ENCODE measurements around the gene RASSF9.

RASSF9 gene

DNA sequence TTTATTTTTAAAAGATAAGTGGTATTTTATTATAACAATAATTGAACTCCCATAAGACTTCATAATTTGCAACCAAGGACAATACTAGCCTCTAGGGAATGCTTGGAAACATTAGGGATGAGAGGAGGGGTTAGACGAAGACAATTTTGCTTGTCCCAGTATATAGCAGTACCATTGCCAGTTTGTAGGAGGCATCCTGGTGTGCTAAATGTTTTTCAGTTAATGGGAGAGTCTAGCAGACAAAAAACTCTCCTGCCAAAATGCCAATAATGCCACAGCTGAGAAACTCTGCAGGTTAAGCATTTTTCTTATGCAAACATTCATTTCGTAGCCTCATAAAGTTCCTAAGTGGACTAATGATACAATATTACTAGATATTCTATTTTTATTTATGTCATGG lies 38.1 kb downstream of the RASSF9 start:
- Mint-ChIP-seq H3K36me3 (no peaks in the 10 kb centered on the region), H3K27ac (no peak overlapping the region), H3K9me3 (peaks cover 4% of the 10 kb centered on the region), H3K4me1 (no peaks in the 10 kb centered on the region), H3K4me3 (no peak overlapping the region)
- DNase-seq (ENCODE audit: low spot score in 2 of 2) (no peak), ATAC-seq (no peak)

DNA sequence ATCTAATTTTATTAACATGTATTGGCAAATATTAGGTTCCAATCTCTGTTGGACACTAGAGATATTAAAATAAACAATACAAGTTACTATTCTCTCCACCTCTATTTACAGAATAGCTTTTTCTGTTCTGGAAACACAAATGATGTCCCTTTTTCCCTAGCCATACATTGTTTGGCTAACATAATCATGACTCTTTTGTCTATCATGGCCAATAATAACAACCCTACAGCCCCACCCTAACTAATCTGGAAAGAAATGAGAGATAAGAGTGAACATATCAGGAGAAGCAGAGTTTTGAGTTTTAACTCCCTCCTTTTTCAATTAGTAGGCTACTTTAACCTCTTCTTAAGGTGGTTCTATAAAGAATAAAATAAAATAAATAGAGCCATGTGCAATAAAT lies 40.2 kb downstream of the RASSF9 start:
- ATAC-seq (no peak), DNase-seq (ENCODE audit: low spot score in 2 of 2) (no peak)
- no peak overlapping the region for H3K4me3 Mint-ChIP-seq
- no peaks in the 10 kb centered on the region for H3K36me3 Mint-ChIP-seq
- H3K9me3 Mint-ChIP-seq, result peaks cover 2% of the 10 kb centered on the region
- H3K27ac Mint-ChIP-seq, result no peak overlapping the region
- H3K4me1 Mint-ChIP-seq, result no peaks in the 10 kb centered on the region

DNA sequence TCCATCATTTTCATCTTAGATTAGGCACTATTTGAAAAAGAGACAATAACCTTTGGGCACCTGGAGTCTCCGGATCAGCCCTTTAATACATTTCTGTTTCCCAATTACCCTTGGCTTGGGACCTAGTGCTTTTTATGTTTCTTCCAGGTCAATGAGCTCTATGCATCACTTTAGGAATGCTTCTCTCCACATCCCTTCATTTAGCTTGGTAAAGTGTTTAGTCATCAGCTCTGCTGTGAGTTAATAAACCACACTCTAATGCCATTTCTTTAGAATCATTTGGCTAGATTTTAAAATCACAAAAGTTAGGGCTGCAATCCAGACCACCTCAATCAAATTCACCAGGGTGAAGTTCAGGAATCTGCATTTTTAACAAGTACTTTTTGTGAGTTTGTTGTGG lies 41.7 kb downstream of the RASSF9 start:
- H3K9me3 Mint-ChIP-seq, result peaks cover 2% of the 10 kb centered on the region
- H3K36me3 Mint-ChIP-seq, result no peaks in the 10 kb centered on the region
- DNase-seq (ENCODE audit: low spot score in 2 of 2) (no peak), ATAC-seq (no peak)
- H3K4me3 Mint-ChIP-seq, result no peak overlapping the region
- H3K4me1 Mint-ChIP-seq, result no peaks in the 10 kb centered on the region
- H3K27ac Mint-ChIP-seq, result no peak overlapping the region

DNA sequence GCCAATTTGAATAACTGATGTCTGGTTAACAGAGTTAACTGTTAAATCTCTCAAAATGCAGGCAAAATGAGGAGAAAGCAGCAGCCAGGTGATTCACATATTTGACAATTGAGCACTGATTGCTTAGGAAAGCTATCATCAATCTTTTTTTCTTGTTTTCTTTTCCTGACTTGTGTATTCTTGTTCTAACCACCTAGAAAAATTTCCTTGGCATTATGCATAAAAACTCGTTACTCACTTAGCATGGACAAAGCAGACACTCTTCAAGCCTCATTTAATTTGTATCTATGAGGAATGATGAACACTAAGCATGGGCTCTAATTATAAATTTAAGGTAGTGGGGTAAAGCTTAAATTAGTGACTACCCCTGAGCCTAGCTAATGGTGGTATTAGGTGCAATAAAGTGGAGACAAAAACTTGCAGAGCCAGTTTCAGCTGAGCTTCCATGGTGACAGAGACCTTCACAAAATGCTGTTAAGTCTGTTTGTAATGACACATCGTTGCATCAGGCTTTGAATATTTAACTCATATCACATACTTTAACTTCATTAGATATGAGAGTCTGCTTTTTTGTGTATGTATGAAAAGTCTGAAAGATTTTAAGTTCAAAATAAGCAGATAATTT lies 52.0 kb downstream of the RASSF9 start:
- Mint-ChIP-seq H3K27ac (no peak overlapping the region), H3K9me3 (peaks cover 22% of the 10 kb centered on the region), H3K4me3 (no peak overlapping the region), H3K36me3 (no peaks in the 10 kb centered on the region), H3K4me1 (no peaks in the 10 kb centered on the region)
- ATAC-seq, result no peak
- no peak for DNase-seq (ENCODE audit: low spot score in 2 of 2)

DNA sequence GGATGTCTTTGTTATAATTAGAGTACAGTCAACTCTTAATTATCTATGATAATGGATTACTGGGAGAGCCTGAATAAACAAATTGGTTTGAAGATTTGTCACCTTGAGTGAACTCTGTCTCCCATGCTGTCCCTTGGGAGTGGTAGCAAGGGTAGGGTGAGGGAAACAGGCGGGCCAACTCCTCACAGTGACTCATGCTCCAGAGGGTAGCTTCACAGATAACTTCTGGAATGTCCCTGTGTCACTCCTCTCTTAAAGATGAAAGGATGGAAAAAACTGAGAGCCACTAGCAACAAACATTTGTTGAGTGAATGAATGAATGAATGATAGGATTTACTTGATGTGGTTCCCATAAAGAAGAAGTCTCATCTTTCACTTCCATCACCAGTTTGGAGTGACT lies 53.5 kb downstream of the RASSF9 start:
- no peak for DNase-seq (ENCODE audit: low spot score in 2 of 2)
- ATAC-seq, result no peak
- H3K4me1 Mint-ChIP-seq, result no peaks in the 10 kb centered on the region
- H3K36me3 Mint-ChIP-seq, result no peaks in the 10 kb centered on the region
- no peak overlapping the region for H3K27ac Mint-ChIP-seq
- no peak overlapping the region for H3K4me3 Mint-ChIP-seq
- H3K9me3 Mint-ChIP-seq, result peaks cover 20% of the 10 kb centered on the region

DNA sequence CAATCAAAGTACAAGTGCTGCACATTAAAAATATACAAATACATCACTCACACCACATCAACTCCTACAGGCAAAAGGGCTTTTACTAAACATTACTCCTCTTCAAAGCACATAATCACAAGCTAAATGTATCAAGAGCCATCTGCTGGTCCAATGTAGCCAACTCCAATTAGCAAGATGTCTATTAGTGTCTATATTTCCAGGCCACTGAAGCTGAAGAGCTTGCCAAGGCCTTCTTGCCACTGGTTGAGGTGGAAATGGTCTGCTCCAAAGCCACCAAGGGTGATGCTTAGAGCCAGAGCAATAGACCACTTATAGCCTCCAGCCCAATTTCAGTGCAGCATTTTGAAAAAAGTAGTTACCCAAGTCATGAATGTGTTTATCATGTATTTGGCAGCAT lies 54.4 kb downstream of the RASSF9 start:
- Mint-ChIP-seq H3K36me3 (no peaks in the 10 kb centered on the region), H3K4me1 (no peaks in the 10 kb centered on the region), H3K9me3 (peaks cover 16% of the 10 kb centered on the region), H3K27ac (no peak overlapping the region), H3K4me3 (no peak overlapping the region)
- ATAC-seq, result no peak
- DNase-seq (ENCODE audit: low spot score in 2 of 2), result no peak

DNA sequence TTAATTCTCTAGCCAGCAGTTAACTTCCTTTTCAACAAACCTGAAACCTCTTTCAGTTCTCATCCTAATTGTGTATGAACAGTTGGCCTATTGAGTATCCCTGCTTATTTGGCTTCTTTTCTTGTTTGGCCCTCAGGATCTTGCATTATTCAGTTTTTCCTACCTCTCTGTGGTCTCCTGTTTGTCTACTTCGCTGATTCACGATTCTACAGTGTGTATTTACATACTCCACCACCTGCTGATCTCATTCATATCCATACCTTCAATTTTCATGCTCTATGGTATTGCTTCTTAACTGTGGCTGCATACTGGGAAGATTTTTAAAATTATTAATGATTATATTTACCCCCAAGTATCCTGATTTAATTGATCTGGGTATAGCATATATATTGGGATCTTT lies 56.4 kb downstream of the RASSF9 start:
- H3K36me3 Mint-ChIP-seq, result no peaks in the 10 kb centered on the region
- ATAC-seq, result no peak
- H3K4me1 Mint-ChIP-seq, result no peaks in the 10 kb centered on the region
- H3K27ac Mint-ChIP-seq, result no peak overlapping the region
- H3K9me3 Mint-ChIP-seq, result peaks cover 13% of the 10 kb centered on the region
- DNase-seq (ENCODE audit: low spot score in 2 of 2), result no peak
- H3K4me3 Mint-ChIP-seq, result no peak overlapping the region

DNA sequence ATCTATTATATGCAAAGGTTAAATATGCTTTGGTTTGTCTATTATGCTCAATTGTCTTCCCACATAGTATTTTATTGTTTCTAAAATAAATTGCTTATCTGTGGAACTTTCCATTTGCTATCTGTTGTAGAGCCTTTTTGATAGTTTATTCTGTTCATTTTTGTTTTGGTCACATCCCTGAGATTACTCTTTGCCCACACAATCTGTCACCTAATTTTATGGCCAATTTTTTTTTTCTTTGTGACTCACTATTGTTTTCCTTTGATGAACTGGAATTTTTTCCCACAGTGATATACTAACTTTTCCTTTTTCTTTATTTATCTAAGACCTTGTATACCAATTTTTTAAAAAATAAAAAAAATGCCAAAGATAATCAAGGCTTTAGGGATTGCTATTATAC lies 61.1 kb downstream of the RASSF9 start:
- no peak for ATAC-seq
- peaks cover 26% of the 10 kb centered on the region for H3K9me3 Mint-ChIP-seq

DNA sequence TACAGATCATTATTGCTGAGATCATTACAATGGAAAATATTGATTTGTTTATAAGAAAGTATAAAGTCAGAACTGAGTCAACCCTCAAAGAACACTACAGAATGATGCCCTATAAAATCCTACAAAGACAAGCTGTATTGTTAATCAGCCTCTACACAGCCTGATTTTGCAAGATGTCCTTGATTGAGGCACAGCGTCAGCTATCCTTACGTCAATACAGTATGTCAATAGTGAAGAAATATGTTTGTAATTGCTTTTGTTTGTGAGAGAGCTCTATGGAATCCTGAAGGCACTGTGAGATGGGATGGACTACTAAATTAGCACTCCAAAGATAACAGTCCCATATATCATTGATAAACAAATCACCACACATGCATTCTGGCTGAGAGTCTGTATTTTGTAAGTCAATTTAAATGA lies 70.7 kb downstream of the RASSF9 start:
- DNase-seq (ENCODE audit: low spot score in 2 of 2), result no peak
- Mint-ChIP-seq H3K27ac (no peak overlapping the region), H3K4me1 (no peaks in the 10 kb centered on the region), H3K9me3 (peaks cover 10% of the 10 kb centered on the region), H3K4me3 (no peak overlapping the region), H3K36me3 (no peaks in the 10 kb centered on the region)
- ATAC-seq, result no peak

More for the DNA sequence above, 61.1 kb downstream of the RASSF9 start:
- DNase-seq (ENCODE audit: low spot score in 2 of 2), result no peak
- H3K4me3 Mint-ChIP-seq, result no peak overlapping the region
- H3K4me1 Mint-ChIP-seq, result no peaks in the 10 kb centered on the region
- H3K36me3 Mint-ChIP-seq, result no peaks in the 10 kb centered on the region
- H3K27ac Mint-ChIP-seq, result no peak overlapping the region

DNA sequence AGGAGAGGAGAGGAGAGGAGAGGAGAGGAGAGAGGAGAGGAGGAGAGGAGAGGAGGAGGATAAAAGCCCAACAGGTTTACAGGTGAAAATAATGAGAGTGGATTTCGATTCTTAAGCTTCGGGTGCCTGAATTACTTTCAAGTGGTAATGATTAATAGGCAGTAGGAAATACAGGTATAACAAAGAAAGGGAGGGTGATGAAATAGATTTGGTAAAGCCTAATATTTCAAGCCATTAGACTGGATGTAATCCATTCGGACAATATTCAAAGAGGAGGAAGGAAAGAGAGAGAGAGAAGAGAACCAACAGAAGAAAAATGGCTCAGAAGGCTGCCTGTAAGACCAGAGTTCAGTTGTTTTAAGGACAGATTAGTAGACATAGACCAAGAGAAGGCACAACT lies 76.6 kb downstream of the RASSF9 start:
- no peak overlapping the region for H3K4me3 Mint-ChIP-seq
- ATAC-seq (no peak), DNase-seq (ENCODE audit: low spot score in 2 of 2) (no peak)
- H3K27ac Mint-ChIP-seq, result no peak overlapping the region
- H3K36me3 Mint-ChIP-seq, result no peaks in the 10 kb centered on the region
- H3K4me1 Mint-ChIP-seq, result no peaks in the 10 kb centered on the region
- peaks cover 18% of the 10 kb centered on the region for H3K9me3 Mint-ChIP-seq

DNA sequence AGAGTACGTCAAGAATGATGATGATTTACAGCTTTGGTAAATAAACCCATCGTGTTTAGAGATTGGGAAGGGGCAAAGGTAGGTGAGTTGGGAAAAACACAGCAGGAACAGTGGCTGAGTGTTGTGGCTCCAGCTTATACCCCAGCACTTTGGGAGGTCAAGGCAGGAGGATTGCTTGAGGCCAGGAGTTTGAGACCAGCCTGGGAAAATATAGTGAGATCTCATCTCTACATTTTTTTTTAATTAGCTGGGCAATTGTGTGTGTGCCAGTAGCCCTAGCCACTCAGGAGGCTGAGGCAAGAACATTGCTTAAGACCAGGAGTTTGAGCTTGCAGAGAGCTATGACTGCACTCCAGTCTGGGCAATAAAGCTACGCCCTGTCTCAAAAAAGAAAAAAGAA lies 77.1 kb downstream of the RASSF9 start:
- no peaks in the 10 kb centered on the region for H3K4me1 Mint-ChIP-seq
- no peak overlapping the region for H3K27ac Mint-ChIP-seq
- DNase-seq (ENCODE audit: low spot score in 2 of 2), result no peak
- H3K9me3 Mint-ChIP-seq, result peaks cover 18% of the 10 kb centered on the region
- ATAC-seq, result no peak
- no peaks in the 10 kb centered on the region for H3K36me3 Mint-ChIP-seq
- H3K4me3 Mint-ChIP-seq, result no peak overlapping the region

DNA sequence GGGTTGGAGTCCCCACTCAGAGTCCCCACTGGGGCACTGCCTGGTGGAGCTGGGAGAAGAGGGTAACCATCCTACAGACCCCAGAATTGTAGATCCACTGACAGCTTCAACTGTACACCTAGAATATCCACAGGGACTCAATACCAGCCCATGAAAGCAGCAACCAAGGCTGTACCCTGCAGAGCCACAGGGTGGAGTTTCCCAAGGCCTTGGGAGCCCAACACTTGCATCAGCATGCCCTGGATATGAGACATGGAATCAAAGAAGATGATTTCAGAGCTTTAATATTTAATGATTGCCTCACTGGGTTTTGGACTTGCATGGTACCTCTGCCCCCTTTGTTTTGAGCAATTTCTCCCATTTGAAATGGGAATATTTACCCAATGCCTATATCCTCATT lies 80.4 kb downstream of the RASSF9 start:
- DNase-seq (ENCODE audit: low spot score in 2 of 2) (no peak), ATAC-seq (no peak)
- Mint-ChIP-seq H3K4me1 (no peaks in the 10 kb centered on the region), H3K27ac (no peak overlapping the region), H3K9me3 (peaks cover 20% of the 10 kb centered on the region), H3K4me3 (no peak overlapping the region), H3K36me3 (no peaks in the 10 kb centered on the region)
